Kasumi-1 (cell line): ENCODE measurements around the gene KCNJ9.

Source experiments
- DNase-seq, 2 experiments: peaks; one replicate each; lab custom pipeline; 2025; lab: John Stamatoyannopoulos, UW

The KCNJ9 gene

DNA sequence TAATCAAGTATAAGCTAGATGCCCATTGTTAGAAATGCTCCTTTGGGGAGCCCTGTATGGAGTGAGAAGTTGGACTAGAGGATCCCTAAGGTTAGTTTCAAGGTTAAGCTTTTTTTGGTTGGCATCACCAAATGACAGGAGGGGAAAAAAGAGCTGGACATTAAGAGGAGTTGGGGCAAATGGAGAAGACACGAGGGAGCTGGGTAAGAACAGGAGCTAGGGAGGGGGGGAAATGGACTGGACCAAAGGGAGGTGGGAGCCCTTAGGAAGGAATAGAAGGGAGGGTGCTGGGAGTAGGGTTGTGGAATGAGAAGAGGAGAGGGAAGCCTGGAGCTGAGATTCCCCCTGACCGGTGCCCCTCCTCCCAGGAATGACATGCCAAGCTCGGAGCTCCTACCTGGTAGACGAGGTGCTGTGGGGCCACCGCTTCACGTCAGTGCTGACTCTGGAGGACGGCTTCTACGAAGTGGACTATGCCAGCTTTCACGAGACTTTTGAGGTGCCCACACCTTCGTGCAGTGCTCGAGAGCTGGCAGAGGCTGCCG lies 5.9 kb downstream of the KCNJ9 start:
- no peak for DNase-seq

DNA sequence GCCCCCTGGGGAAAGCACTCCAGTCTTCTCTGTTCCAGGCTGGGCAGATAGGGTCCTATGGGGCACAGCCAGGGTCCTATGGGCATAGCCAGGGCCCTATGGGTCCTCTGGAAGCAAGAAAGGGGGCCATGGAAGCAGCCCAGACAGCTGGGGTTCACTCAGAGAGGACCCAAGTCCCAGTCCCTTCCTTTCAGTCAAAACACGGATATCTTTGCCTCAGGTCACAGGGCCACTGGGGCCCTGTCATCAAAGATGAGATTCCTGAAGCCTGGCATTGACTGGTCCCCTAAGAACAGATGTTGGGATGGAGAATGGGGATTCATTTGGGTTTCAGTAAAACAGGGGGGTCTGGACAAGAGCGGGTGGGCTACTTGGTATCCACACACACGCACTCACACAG lies 8.5 kb downstream of the KCNJ9 start:
- DNase-seq, result no peak

DNA sequence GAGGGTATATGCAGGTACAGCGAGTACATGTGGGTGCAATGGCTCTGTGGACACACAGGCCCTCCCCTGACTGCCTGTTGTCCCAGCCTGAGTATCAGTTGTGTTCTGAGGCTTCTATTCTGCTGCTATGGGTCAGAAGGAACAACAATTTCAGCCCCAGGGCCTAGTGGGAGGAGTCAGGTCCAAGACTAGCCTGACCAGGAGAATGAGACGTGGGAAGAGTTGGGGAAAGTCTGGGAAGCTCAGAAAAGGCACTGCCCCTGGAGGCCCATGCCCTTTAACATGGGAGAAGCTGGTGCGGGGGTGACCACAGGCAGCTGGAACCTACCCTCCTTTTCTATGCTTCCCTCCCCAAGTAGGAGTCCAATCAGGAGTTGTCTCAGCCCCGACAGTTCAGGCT lies 9.4 kb downstream of the KCNJ9 start:
- DNase-seq, result no peak

DNA sequence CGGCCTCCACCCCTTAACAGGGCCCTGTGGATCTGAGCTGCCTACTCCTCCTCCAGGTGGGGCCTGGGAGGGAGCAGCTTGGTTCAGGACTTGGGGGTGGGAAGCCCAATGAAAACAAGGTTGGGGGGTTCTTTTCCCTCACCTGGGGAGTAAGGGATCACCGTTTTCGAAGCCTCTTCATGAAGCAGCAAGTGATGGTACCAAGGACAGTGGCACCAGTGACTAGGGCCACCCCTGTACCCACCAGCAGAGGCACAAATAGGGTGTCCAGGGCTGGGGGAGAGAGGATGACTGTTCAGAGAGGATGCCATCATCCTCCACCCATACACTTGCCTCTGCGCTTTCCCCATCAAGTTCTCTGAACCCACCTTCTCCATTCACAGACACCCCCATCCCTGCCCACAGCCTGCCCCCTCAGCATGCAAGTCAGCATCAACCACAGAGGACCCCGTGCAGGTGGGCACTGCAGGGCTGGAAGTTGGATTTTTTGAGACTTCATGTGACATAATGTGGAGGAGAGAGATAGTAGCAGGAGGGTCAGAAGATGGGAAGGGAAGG lies 10.4 kb downstream of the KCNJ9 start:
- DNase-seq, result no peak

DNA sequence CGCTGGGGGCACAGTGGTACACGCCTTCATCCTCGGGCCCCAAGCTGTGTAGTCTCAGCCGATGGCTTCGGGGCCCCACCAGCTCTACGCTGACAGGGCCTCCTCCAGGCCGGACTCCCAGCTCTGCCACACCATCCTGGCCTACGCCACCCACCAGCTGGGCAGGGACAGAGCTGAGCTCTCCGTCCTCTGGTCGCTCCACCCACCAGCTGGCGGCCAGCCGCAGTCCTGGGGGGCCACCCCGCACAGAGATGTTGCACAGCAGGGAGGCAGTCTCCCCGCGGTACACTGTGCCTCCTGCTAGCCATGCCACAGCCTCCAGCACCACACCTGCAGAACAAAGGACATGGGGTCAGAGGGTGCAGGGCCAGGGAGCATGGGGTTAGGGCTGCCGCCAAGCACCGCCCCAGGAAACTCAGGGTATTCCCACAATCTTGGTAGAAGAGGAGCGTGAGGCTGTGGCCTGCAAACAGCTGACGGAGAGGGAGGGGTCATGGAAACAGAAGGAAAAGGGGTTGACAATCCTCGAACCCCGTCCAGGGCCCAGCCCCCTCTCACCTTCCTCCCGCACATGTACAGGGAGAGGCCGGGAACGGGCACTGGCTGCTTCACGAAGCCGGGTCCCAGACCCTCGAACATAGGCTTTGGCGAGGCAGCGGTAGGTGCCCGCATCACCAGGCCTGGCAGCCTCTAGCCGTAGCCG lies 11.2 kb downstream of the KCNJ9 start:
- no peak for DNase-seq

DNA sequence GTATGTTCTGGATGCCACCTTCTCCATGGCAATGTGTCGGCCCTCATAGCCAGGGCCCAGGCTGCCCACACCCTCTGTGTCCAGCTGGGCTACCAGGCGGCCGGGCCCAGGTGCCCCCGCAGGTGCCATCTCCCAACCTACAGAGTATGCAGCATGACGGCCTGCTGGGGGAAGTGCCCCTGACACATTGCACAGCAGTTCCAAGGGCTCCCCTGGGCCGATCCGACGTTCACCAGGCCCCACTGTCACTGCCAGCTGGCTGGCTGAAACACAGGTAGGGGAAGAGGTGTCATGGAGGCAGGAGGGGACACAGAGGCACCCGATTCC lies 11.7 kb downstream of the KCNJ9 start:
- no peak for DNase-seq

DNA sequence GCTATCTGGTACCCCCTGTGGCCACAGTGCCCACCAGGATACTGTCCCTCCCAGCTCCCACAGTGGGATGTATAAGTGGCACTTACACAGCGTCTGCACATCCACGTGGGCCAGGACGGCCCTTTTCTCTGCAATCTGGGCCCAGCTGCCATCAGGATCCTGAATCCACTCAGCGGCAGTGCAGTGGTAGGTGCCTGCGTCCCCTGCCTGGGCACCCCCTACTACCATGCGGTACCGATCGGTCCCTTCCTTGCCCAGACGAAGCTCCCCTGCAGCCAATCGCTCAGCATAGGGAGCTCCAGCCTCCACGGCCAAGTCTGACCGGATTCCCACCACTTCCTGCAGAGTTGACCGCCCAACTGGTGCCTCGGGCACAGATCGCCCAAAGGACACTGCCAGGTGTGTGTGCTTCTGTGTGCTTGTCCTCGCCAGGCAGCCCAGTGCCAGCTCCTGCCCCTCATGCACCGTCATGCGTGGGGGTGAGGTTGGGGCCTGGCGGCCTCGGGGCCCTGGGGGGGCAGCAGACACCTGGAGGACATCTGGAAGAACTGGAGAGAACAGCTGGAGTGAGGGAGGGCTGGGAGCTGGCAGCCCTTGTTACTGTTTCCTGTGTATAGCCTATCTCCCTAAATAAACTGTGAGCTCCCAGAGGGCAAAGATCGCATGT lies 12.4 kb downstream of the KCNJ9 start:
- DNase-seq, result no peak

DNA sequence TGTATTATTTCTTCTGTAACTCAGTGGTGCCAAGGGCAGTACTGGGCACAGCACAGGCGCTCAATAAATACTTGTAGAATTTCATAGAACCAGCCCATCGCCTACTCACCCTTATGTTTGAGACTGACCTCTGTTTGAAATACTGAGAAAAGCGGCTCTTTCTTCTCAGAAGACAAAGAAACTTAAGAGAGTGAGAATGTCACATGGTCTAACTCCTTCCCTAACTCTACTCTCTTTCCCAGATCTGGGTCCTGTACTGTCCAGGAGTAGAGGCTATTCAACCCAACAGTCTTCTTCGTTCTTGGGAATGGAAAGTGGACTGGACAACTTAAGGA lies 12.9 kb downstream of the KCNJ9 start:
- DNase-seq, result no peak

DNA sequence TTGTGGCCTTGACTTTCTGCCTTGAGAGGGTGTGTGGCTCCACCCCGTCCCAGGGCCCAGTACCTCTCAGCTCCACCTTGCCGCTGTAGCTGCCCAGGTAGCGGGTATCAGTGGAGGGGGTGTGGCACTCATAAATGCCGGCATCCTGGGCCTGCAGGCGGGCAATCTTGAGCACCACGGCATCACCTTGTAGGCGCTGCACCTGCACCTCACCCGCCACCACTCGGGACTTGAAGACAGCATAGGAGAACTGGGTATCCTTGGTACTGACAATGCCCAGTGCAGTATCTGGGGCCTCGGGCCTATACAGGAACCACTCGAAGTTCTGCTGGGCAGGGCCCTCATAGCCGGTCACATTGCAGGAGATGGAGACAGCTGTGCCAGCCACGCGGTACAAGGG lies 13.5 kb downstream of the KCNJ9 start:
- no peak for DNase-seq

DNA sequence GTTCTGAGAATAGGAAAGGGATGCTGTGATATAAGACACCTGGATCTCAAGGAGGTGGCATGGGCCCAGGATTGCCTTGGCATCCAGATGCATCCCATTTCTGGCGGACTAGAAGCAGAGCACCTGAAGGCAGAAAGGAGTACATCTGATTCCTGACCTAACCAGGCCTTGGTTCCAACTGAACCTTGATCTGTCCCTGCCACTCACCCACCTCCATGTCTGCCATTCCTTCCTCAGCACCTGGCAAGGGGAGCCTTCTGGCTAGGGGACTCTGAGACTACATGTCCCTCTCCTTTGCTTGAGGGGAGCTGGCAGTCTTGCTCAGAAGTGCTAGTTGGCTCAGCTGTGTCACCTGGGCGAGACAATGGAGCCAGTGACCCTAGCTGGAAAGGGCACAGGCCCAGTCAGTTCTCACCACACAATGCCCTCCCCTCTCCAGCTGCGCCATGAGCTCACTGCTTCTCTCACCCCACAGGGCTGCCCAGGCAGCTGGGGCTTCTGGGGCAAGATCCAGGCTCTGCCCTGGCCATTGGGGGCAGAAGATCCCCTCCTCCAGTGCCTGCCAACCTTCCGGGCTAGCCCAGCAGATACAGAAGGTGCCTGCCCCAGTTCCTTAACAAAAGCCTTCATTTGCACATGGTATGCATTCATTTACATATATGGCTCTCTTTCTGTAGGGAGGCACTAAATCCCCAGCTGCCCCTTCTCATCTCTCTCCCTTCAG lies 14.2 kb downstream of the KCNJ9 start:
- DNase-seq, result no peak

DNA sequence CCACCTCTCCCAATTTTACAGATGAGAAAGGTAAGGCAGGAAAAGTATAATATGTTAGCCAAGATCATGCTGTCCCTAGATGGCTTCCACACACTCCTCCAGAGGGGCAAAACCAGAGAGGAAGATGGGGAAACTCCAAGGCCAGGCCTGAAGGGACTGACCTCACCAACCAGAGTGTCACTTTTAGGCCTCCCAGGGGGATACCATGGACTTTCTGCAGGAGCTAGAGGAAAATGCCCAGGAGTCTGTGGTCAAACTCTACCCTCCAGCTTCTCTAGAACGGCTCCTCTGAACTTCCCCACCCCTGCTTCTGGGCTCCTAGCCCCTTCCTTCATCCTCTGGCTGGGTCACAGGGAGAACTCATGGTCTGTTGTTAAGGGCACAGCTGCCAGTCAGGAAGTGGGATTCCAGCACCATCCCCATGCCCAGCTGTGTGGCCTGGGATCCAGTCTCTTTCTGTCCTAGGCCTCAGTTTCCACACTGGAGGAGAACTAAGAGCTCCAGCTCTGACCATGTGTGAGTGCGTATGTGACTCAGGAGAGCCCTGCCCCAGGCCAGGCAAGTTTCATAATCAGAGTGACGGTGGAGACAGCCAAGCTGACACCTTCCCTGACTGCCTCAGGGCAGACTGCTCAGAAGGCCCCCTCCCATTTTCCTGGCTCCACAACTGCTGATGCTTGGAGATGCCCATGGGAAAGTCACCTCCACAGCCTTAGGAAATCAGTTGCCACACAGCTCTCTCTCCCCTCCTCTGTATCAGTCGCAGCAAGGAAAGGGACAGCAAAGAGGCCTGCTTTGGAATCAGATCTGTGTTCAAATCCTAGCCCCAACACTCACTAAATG lies 15.2 kb downstream of the KCNJ9 start:
- DNase-seq, result no peak

DNA sequence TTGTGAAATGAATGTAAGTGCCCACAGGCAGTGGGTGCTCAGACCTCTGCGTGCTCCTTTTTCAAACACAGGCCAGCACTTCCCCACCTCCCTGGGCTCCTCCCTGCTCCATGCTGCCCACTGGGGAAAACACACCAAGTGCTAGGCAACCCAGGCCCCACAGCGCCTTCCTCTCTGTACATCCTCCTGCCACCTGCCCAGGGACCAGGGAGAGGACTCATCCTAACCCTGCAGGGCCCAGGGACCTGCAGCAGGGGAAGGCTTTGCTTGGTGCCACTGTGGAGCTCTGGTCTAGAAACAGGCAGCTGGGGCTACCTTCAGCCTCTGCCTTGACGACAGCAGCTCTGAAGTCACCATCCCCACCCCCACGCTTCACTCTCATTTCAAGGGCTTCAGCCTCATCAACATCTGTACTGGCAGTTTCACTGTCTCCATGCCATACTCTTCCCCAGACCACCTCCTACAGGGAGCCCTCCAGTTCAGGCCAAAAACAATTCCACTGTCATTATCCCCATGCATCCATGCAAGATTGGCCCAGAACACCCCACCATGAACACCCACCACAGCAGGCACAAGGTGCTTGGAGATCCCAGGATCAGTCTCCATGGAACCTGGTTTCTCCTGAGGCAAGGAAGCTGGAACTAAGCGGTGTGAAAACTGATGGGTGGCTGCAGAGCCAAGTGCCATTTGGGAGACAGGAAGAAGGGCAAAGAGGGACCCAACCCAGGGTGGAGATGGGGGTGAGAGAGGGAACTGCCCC lies 16.0 kb downstream of the KCNJ9 start:
- no peak for DNase-seq

DNA sequence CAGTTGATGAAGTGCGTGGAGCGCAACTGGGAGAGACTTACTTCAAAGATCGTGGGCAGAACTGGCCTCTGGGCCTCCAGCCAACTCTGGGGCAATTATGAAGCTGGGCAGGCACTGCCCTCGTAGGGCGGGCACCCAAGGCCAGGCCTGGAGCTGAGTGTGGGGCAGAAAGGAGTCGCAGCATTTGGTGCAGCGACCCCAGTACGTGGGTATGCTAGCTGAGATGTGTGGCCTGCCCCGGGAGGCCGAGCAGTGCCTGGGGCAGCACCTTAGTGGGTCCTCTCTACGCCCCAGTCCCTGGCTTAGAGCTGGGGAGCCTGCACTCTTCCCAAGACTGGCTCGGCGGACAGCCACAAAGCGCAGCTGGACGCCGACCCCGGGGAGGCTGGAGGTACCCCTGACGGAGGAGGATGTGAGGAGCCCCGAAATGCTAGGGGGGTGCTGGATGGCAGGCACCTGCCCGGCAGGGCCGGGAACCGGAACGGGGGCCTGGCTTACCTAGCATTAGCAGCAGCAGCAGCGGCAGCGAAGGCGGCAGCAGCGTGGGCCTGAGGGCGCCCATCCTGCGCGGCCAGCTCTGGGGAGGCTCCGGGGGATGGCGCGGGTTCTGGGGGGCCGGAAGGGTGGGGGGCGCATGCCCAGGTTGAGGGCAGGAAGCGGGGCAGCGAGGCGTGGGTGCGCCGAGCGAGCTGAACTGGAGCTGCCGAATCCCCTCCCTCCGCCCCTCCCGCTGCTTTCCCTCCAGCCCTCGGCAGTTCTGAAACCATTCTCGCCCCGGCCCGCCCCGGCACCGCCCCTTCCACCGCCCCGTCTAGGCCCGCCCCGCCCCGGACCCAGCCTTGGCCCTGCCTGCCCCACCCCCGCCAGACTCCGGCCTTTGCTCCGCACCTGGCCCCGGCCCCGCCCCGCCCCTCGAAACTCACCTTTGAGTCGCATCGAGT lies 16.8 kb downstream of the KCNJ9 start, which contains the start of gene IGSF8:
Gene IGSF8, minus strand, starts transcription at position 709 of the 941 bp plus-strand sequence. Its CDS starts 147 bp downstream, at position 562.
- peak; percentile 67 to 80 for DNase-seq

DNA sequence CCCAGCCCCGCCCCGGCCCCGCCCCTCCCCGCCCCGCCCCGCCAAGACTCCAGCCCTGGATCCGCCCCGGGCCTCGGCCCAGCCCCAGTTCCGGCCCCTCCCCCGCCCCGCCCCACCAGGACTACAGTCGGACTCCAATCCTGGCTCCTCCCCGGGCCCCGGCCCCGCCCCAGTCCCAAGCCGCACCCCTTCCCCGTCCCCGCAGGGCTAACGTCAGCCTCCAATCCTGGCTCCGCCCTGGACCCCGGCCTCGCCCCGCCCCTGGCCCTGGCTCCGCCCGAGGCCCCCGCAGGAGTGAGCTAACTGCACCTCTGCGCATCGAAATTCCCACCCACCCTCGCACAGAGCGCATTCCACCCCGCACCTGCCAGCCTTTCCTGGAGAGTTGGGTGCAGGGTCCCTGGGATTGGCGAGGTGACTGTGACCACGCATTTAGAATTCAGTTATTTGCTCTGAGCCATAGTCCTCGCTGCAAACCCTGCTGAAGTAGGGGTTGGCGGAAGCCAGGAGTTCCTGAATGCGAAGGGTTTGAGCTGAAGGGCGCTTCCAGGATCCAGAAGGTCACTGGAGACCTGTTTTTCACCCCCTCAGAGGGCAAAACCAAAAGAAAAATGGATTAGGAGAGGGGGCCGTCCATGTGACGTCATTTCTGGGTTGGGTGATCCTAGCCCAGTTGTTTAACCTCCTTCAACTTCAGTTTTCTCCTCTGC lies 17.7 kb downstream of the KCNJ9 start:
- peak; percentile 83 to 87 for DNase-seq

DNA sequence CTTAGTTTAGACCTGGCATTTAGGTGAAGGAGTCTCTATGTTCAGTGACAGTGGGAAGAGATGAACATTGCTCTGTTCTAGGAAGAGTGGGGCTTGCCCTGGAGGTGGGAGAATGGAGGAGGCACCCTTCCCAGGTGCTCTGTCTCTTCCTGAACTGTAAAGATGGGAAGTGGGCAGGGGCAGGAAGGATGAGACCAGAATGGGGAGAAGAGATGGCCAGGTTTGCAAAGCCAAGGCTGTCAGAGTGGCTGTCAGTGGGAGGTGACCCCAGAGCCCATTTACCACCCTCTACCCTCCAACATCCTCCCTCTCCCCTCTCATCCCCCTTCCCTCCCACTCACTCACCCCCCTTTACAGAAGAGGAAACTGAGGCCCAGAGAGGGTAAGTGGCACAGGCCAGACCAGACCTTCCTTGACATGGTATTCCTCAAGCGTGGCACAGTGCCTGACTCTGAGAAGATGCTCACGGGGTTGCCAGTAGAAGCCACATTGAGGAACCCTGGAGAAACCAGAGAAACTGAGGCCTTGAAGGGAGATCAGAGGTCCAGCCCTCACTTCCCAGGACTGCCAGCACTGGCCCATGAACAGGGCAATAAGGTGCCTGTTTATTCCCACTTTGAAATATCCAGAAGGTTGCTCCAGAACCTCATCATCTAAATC lies 18.5 kb downstream of the KCNJ9 start:
- no peak for DNase-seq

DNA sequence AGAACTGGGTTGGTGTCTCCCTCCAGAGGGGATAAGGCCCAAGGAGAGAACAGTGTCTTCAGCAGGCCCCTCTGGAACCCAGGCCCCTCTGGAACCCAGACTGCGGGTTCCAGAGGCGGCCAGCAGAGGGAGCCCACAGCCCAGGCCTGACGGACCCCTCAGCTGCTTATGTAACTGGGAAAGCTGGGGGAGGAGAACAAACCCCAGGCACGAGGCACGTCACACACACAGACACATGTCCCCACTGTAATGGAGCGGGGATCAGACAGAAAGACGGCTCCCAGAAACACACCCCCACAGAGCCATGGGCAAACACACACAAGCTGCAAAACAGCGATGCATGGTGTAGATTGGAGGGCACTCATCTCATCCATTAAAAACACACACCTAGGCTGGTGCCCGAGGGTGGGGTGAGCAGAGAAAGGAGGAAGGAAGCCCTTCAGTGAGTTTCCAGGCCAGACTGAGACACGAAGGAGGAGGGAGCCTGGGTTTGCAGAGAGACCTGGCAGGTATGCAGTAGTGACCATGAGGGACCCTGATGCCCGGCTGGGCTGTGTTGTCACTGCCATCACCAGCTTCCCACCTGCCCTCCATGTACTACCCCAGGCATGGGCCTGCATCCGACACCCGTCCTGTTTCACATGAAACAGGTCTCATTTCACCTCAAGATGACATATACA lies 19.8 kb downstream of the KCNJ9 start:
- DNase-seq, result peak; percentile 88 to 94

DNA sequence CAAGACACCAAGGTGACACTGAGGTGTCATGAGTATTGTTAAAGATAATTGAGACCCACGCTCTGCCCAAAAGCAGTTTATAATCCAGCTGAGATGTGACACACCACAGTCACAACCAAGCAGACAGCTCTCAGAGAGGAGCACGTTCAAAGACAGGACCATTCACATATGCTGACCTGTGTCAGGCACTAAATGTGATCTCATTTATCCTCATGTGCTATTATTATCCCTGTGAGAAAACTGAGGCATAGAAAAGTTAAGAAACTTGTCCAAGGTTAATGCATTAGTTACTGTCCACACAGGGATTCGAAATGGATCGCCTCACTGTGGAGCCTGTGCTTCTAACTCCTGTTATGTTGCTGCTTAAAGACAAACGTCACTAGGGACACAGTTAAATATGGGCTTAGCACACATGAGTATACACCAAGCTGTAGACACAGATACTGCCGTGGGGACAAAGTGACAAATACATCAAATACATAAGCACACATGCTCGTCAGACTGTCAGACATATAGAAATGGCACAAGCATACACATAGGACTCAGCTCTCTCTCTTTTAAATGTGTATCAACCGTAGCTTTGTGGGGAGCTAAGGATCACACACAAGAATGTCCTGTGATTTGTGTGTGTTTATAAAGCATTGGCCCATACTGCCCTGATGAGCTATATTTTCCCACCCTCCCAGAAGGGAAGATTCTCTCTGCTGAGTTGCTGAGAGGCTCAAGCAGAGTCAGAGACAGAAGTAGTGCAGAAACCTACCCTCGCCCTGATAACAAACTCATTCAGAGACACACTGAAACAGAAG lies 20.6 kb downstream of the KCNJ9 start:
- no peak for DNase-seq
